ENCODE results near the gene CASKIN1. TPM values are rescaled to one million over a fixed set of nuclear protein-coding genes. Genes with fewer than 3 reads are reported as not detected.
A peak's percentile ranks its signal among the peaks of the same experiment; 100 is the strongest.

Gene CASKIN1
- total and polyA plus RNA-seq, 10 of the 15 experiments (the other 5 are each of a cell fraction or from before 2014, with no cell fraction given) = 0.03 to 0.33 (median 0.11) TPM; not detected in 5

DNA sequence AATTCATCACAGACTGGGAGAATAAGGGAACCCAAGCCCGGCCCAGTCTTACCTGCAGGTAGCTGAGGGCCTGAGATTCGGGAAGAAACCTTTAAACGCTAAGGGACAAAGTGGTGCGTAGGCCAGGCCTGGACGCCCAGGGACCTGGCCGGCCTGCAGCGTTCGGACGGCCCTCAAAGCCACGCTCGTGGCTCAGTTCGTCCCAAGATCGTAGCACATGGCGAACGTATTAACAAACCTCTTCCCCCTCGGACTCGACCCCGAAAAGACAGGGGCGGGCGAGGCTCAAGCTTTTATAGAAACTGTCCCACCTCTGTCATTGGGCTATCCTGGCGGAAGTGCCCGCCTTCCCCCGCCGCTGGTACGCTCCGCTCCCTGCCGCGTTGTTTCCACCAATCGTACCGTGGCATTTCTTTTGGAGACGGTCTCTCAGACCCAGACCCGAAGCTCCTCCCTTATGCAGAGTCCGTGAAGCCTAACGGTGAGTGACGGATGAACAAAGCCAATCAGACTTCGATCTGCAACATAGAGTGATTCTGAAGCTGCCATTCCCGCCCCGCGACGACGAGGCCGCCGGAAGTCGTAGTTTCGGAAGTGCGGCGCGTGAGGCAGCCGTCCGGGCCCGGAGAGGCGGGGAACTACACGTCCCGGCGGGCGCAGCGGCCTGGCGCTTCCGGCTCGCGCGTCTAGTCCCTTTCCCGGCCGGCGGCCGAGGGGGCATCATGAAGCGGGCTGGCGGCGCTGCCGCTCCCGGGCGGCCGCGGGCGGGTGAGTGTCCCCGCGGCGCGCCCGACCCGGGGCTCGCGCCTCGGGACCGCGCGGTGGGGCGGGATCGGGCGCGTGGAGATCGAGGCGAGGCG lies 41.1 kb downstream of the CASKIN1 start, which contains the start of gene TRAF7:
Gene TRAF7, plus strand, starts transcription at position 692 of the 860 bp plus-strand sequence. CDS start 8,139 bp downstream, outside the sequence.
- H3K4me1 ChIP-seq (ENCODE audit: control insufficient read depth, insufficient read depth, low read length) = peaks cover 45% of the 10 kb centered on the region
- TF ChIP-seq PML (IDR thresholded peaks at IDR 0.05; ENCODE audit: low read length) (no peak), CBFB (IDR thresholded peaks at IDR 0.05; ENCODE audit: low read depth) (peak; percentile 99), SRF (IDR thresholded peaks at IDR 0.05; ENCODE audit: low read depth in 2 of 2, low read length in 2 of 2) (peak in 1 of 2 experiments; percentile 25; a peak in 1 of 4 replicates), MYB (IDR thresholded peaks at IDR 0.05; ENCODE audit: borderline replicate concordance, low read depth, low read length) (peak; percentile 15; the same call in 1 of the 2 replicates), POU2F2 (IDR thresholded peaks at IDR 0.05; ENCODE audit: borderline replicate concordance, low read depth, low read length) (peak; percentile 99), HDAC6 (IDR thresholded peaks at IDR 0.05; ENCODE audit: unreplicated experiment) (peak; percentile 98), BACH1 (IDR thresholded peaks at IDR 0.05; ENCODE audit: borderline replicate concordance) (peak; percentile 85), GABPA (IDR thresholded peaks at IDR 0.05; ENCODE audit: low read depth) (no peak), MEF2A (IDR thresholded peaks at IDR 0.05; ENCODE audit: insufficient read depth, low read depth, low read length) (no peak), EED (IDR thresholded peaks at IDR 0.05; ENCODE audit: low read depth) (no peak), HCFC1 (IDR thresholded peaks at IDR 0.05; ENCODE audit: low read length) (peak; percentile 98), NR2C1 (IDR thresholded peaks at IDR 0.05) (peak; percentile 77)
- TF ChIP-seq, protein P1, sequence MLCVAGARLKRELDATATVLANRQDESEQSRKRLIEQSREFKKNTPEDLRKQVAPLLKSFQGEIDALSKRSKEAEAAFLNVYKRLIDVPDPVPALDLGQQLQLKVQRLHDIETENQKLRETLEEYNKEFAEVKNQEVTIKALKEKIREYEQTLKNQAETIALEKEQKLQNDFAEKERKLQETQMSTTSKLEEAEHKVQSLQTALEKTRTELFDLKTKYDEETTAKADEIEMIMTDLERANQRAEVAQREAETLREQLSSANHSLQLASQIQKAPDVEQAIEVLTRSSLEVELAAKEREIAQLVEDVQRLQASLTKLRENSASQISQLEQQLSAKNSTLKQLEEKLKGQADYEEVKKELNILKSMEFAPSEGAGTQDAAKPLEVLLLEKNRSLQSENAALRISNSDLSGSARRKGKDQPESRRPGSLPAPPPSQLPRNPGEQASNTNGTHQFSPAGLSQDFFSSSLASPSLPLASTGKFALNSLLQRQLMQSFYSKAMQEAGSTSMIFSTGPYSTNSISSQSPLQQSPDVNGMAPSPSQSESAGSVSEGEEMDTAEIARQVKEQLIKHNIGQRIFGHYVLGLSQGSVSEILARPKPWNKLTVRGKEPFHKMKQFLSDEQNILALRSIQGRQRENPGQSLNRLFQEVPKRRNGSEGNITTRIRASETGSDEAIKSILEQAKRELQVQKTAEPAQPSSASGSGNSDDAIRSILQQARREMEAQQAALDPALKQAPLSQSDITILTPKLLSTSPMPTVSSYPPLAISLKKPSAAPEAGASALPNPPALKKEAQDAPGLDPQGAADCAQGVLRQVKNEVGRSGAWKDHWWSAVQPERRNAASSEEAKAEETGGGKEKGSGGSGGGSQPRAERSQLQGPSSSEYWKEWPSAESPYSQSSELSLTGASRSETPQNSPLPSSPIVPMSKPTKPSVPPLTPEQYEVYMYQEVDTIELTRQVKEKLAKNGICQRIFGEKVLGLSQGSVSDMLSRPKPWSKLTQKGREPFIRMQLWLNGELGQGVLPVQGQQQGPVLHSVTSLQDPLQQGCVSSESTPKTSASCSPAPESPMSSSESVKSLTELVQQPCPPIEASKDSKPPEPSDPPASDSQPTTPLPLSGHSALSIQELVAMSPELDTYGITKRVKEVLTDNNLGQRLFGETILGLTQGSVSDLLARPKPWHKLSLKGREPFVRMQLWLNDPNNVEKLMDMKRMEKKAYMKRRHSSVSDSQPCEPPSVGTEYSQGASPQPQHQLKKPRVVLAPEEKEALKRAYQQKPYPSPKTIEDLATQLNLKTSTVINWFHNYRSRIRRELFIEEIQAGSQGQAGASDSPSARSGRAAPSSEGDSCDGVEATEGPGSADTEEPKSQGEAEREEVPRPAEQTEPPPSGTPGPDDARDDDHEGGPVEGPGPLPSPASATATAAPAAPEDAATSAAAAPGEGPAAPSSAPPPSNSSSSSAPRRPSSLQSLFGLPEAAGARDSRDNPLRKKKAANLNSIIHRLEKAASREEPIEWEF (IDR thresholded peaks at IDR 0.05; ENCODE audit: insufficient replicate concordance, low read depth, low read length) = no peak
- TF ChIP-seq, protein P2, sequence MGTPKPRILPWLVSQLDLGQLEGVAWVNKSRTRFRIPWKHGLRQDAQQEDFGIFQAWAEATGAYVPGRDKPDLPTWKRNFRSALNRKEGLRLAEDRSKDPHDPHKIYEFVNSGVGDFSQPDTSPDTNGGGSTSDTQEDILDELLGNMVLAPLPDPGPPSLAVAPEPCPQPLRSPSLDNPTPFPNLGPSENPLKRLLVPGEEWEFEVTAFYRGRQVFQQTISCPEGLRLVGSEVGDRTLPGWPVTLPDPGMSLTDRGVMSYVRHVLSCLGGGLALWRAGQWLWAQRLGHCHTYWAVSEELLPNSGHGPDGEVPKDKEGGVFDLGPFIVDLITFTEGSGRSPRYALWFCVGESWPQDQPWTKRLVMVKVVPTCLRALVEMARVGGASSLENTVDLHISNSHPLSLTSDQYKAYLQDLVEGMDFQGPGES (IDR thresholded peaks at IDR 0.05) = peak; percentile 88
- TF ChIP-seq, protein P3, sequence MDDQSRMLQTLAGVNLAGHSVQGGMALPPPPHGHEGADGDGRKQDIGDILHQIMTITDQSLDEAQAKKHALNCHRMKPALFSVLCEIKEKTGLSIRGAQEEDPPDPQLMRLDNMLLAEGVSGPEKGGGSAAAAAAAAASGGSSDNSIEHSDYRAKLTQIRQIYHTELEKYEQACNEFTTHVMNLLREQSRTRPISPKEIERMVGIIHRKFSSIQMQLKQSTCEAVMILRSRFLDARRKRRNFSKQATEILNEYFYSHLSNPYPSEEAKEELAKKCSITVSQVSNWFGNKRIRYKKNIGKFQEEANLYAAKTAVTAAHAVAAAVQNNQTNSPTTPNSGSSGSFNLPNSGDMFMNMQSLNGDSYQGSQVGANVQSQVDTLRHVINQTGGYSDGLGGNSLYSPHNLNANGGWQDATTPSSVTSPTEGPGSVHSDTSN (IDR thresholded peaks at IDR 0.05; ENCODE audit: insufficient replicate concordance, low read depth, low read length) = peak; percentile 94

More for the DNA sequence above, 41.1 kb downstream of the CASKIN1 start, which contains the start of gene TRAF7:
- WGBS (ENCODE audit: insufficient coverage, insufficient replicate concordance, low lambda C conversion rate, missing lambda C conversion rate) = 2% methylated on average over 81 of the region's 94 CpGs
- Histone ChIP-seq H3K27ac (ENCODE audit: control insufficient read depth, insufficient read depth) (peak within 1 kb of the TSS; percentile 94), H3K27me3 (replicated peaks in 1 of 2; ENCODE audit: control insufficient read depth in 2 of 2, insufficient read depth in 2 of 2, low read length in 1 of 2) (no peaks in the 10 kb centered on the region), H3K79me2 (ENCODE audit: control insufficient read depth, insufficient read depth, low read length) (peaks cover 75% of the 10 kb centered on the region), H2AFZ (ENCODE audit: control insufficient read depth, low read depth, low read length) (no peak within 1 kb of the TSS), H3K4me3 (peak within 1 kb of the TSS; percentile 99), H3K9ac (ENCODE audit: control insufficient read depth, insufficient read depth, low read length) (peak within 1 kb of the TSS; percentile 100), H3K4me2 (ENCODE audit: control insufficient read depth, insufficient read depth) (peak within 1 kb of the TSS; percentile 89), H3K36me3 (ENCODE audit: control insufficient read depth in 2 of 2, insufficient read depth in 2 of 2, low read length in 1 of 2) (peaks cover 0 to 20% of the 10 kb centered on the region in 2 experiments; a peak in 2 of 4 replicates), H4K20me1 (ENCODE audit: control insufficient read depth, insufficient read depth) (peaks cover 9% of the 10 kb centered on the region; the same call in 1 of the 2 replicates), H3K9me3 (replicated peaks; ENCODE audit: control insufficient read depth, insufficient read depth, low read length) (no peaks in the 10 kb centered on the region)
- DNase-seq (ENCODE audit: low read depth, low spot score) (peak; percentile 100), FAIRE-seq (peak; percentile 99), ATAC-seq (peak; percentile 88)
- ChIA-PET CTCF (interaction anchor here (0.7 to 2.4 kb wide), 11 partner anchors 14 to 750 kb away, joined by 3 to 24 read pairs (median 4); partner anchors contain the start of genes ECI1, NOXO1 and PKD1), POLR2A (interaction anchor here (0.6 to 2.4 kb wide), 22 partner anchors 9 to 1902 kb away, joined by 3 to 16 read pairs (median 5); partner anchors contain the start of genes ATP6V0C, ECI1, JPT2 and NTHL1), RAD21 (ENCODE audit: unreplicated experiment) (interaction anchor here (0.8 to 2.3 kb wide), 11 partner anchors 15 to 275 kb away, joined by 3 to 14 read pairs (median 4); partner anchors contain the start of genes ECI1, MSRB1, NTHL1 and PGP), SMC1A (ENCODE audit: uncharacterized antibody, unreplicated experiment) (interaction anchor here (0.6 to 1.8 kb wide), 10 partner anchors 10 to 373 kb away, joined by 3 to 6 read pairs (median 4); partner anchors contain the start of genes ECI1, NUBP2, PGP and PKD1)
- no TSS peak for BruUV-seq (replicated peaks)
- in situ Hi-C loops (cut with MboI) (no loop called here), intact Hi-C loops (cut with micrococcal nuclease; ENCODE audit: unreplicated experiment) (loop anchor here (5.0 kb wide), 1 partner anchor 107 kb away; no protein-coding TSS in a partner anchor)
